NCI-H345 (cell line): Measurements from ENCODE around the gene FOLR3.
A peak's percentile ranks its signal among the peaks of the same experiment; 100 is the strongest.
"Not testable (repeated sequence)": the region's sequence is repeated elsewhere in the genome, so short reads cannot be mapped to it uniquely, and the experiment has no call there.

ENCODE experiments used
- DNase-seq: peaks from one replicate; lab custom pipeline; 2025; lab: John Stamatoyannopoulos, UW

The FOLR3 gene

DNA sequence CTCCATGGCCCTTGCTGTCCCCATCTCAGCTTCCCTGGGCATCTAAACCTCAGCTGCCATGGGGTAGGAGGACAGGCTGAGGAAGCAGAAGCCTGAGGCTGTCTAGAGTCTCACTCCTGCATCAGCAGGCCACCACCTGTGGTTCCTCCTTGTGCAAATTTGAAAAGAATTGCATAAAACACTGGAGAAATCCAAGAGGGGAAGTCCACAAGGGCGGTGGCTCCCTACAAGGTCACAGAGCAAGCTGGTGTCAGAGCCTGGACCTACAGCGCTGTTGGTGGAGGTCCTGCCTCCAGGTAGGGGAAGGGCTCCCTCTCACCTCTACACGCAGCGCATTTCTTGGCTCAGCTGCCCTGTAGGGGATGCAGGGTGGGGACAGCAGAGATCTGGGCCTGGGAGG, at the start of gene FOLR3:
TSS of gene FOLR3 (plus strand) at position 253 of the 400 bp plus-strand sequence. CDS start 228 bp downstream, outside the sequence.
- DNase-seq = not testable (repeated sequence)

- DNase-seq = no peak
Observed at GRCh38 chr11:72088076-72088808, 47.3 kb upstream of the FOLR3 start.

DNA sequence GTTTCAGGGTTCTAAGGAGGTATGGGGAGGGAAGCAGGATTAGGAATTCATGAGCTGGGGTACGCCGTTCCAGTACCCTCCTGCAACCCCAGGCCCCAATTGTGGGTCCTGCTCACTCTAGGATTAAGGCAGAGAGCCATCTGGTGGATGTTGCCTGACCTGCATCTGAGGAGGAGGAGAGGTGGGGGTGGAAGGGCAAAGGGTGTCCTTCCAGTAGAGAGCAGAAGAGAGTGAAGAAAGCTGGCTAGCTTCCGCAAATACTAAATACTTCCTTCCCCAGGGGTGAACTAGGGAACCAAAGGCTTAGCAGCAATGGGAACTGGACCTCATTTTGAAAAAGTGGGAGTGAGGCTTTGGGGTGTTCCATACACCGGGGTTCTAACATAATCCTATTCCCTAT, 44.2 kb upstream of the FOLR3 start:
- DNase-seq = peak; percentile 50

GRCh38 chr11:72098741-72099140, 36.8 kb upstream of the FOLR3 start:
- no peak for DNase-seq

- DNase-seq = no peak
Observed at GRCh38 chr11:72100009-72100408, 35.5 kb upstream of the FOLR3 start.

GRCh38 chr11:72100462-72100861, 35.1 kb upstream of the FOLR3 start:
- DNase-seq = no peak

DNA sequence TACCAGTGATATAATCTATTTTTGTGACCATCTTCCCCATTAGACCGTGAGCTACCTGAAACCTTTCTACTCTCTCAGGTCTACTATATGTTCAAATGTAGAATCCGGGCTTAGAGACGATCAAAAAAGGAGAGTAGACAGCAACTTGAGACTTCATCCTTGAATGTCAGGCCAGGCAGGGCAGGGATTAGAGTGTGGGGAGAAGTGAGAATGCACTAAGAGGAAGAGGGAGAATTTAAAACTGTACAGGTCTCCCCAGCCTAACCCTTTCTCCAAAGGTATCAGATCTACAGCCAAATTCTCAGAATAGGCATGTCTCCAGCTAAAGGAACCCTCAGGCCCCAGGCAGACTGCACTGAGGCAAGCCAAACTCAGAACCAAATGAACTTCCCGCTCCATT, 33.4 kb upstream of the FOLR3 start:
- no peak for DNase-seq

GRCh38 chr11:72102631-72102945, 32.9 kb upstream of the FOLR3 start:
- DNase-seq = no peak

- DNase-seq = peak; percentile 99
Observed at GRCh38 chr11:72102946-72103753, 32.4 kb upstream of the FOLR3 start, which contains the start of gene LAMTOR1. Gene LAMTOR1 (minus strand): TSS chr11:72103297. CDS start chr11:72103224, 73 bp downstream.

- DNase-seq = no peak
Observed at GRCh38 chr11:72103754-72104167, 31.8 kb upstream of the FOLR3 start.

- no peak for DNase-seq
Observed at GRCh38 chr11:72105888-72106287, 29.6 kb upstream of the FOLR3 start, which contains the start of gene TOMT. Gene TOMT (plus strand): TSS chr11:72105924. CDS start chr11:72105952, 28 bp downstream.

DNA sequence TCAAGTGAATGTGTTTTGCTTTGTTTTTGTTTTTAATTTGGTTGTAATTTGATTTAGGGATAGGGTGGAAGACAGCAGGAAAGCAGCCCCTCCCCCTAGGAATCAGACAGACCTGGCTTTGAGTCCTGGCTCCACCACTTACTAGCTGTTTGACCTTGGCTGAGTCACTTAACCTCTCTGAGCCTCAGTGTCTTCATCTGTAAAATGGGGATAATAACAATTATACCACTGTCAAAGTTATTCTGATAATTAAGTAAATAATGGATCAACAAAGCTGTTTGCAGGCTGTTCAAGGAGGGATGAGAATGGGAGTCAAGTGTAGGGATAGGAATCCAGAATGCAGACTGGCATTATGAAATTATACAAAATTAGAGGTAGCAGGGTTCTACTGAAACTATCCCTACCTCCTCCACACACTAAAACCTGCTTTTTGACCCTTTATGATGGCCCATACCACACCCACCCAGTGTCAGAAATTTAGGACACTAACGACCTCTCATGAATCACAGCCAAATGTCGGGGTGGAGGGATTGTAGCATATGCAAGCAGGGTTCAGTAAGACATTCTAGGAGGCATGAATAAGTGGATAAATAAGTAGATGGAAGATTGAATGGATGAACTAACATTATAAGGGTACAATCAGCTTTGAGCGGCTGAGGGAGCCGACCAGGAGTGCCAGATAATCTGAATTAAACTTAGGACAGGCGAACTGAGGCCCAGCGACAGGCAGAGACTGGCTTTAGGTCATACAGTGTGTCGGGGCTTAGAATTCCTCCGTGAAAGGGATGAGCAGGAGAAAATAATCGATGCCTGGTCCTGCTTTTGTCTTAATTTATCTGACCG, 24.0 kb upstream of the FOLR3 start:
- no peak for DNase-seq

DNA sequence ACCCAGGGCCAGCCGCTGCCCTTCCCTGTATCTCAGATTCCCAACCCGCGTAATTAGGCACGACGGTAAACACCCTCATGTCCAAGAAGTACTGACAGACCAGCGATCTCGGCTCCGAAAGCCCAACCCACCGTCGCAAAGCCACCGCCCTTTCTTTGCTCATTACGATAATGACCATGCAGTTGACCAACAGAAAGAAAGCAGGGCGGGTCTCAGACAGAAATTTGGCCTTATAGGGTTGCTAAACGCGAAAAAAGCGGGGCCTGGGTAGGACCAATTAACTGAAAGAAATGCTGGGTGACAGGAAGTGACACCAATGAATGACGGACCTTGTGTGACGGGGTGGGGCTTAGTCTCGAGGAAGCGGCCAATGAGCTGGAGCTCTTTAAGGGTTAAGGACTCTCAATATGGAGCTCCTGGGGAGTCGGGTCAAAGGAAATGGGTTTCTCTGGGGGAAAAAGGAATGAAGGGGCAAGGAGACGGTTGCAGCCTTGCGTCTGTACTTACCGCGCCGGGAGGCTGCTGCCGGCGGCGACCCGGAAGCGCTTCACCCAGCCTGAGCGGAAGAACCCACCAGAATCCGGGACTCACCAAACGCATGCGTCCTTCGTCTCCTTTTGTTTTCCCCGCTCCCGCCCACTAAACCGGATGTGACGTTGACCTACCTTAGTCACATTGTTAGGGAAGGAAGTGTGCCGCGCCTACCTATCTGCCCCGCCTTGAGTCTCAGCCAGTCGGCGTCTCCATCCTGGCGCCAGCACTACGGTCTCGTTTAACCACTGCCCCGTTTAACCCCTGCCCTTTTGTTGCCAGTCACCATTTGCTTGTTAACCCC, 23.2 kb upstream of the FOLR3 start, which contains the start of gene ANAPC15:
TSS of gene ANAPC15 (minus strand) at position 553 of the 835 bp plus-strand sequence. CDS start 1,419 bp downstream, outside the sequence.
- DNase-seq = peak; percentile 99

DNA sequence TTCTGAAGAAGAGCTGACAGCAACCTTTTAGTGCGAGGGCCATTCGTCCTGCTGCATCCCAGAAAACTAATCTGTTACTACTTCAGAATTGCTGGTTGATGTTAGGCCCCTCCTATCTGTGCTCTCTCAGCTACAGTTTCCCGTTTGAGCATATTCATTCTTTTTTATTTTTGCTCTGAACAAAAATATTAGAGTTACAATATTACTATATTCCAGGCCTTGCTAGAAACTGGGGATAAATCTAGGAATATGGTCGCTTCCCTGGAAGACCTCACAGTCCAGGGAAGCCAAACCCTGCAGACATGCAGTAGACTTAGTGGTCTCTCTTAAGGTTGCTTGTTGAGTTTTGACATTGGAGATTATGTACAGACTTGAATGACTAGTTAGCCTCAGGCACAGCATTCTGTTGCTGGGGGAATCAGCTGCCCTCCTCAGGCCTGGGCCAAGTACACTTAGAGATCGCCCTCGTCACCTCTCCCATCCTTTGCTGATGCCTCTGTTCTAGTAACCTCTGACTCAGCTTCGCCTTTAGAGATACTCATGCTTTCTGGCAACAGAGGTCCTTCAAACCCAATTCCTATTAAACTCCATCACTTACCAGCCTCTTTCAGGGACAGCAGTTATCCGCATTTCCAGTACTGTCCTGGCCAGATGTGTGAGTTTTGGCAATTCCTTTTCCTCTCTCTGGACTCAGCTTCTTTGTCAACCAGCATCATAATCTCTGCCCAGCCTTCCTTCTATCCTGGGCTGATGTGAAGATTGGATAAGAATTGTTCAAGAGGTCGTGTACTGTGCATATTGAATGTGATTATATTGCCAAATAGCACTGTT, 22.3 kb upstream of the FOLR3 start:
- DNase-seq = no peak

DNA sequence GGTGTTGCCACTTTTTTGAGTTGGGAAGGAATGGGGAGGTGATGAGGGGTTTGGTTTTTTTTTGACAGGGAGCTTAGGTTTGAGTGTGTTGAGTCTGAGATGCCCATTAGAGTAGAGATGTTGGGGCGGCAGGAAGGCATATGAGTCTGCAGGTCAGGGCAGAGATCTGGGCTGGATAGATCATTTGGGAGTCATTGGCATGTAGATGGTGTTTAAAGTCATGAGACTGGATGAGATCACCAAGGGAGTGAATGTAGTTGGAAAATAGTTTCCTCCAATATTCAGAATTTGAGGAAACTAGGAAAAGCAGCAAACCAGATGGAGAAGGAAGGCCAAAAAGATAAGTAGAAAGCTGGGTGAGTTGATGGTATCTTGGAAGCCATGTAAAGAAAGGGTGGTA, 21.0 kb upstream of the FOLR3 start:
- no peak for DNase-seq

DNA sequence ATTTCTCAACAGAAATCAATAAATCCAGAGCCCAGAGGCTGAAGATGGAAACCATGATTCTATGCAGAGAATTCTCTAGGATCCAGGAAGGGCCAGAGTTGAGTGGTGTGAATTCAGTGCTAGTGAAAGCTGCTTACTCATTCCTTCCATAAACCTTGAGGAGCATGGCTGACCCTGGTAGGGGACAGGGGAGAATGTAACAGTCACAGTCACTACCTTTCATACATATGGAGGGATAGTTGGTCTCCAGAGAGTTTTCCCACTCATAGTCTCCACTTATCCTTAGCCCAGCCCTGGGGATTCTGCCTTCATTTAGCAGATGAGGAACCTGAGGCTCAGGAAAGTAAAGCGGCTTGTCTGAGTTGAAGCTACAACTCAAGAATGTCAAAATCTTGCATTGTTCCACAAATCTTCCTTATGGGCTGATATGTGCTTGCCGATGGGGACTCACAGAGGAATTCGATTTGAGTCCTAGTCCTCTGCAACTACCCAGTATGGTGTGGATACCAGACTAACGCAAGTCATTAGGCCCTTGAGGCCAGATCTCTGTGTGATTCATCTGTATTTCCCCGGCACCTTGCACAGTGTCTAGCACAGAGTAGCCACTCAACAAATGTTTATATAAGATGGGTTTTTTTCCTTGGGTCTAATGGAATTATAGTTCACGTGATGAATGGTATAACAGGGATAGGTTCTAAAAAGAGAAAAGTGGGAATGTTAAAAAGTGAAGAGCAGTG, 19.3 kb upstream of the FOLR3 start:
- DNase-seq = no peak

DNA sequence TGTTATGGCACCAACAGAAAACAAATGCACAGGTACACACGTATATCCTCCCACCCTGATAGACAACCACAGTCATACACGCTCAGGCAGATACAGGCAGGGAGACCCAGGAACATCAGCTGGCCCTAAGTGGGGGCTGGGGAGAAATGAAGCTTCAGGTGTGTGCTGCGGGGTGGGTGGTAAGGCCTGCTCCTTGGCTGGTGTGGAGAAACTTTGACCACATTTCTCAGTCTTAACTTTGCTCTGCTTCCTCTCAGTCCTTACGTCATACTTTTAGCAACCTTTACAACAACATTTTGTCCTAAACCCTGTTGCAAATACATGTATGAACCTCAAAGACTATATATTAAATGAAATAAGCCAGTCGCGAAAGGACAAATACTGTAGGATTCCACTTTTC, 16.3 kb upstream of the FOLR3 start:
- DNase-seq = no peak

DNA sequence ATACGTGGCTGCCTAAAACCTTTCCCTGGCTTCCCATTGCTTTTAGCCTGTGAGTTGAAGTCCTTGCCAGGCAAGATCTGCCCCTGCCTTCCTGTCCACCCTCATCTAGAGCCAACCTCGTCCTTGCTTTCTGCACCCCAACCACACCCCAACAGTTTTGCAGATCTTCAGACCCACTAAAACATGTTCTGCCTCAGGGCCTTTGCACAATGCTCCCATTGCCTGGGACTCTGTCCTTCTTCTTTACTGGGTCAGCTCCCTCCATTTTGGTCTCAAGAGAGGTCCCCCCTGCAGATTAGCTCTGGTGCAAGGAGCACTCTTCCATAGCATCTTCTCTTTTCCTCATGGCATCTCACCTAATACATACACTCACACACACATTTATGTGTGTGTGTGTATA, 14.6 kb upstream of the FOLR3 start:
- no peak for DNase-seq

DNA sequence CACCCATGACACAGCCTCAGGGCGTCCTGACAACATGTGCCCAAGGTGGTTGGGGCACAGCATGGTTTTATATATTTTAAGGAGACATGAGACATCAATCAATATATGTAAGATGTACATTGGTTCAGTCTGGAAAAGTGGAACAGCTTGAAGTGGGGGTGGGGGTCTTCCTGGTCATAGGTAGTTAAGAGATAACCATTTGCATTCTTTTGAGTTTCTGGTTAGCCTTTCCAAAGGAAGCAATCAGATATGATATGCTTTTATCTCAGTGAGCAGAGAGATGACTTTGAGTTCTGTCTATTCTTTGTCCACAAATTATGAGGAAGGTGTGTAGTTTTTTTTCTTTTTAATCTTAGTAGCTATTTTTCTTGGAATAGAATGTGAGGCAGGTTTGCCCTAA, 12.9 kb upstream of the FOLR3 start:
- no peak for DNase-seq
